Measurements from ENCODE around the gene PER3. TPM values are rescaled to one million over a fixed set of nuclear protein-coding genes. Genes with fewer than 3 reads are reported as not detected.

Gene PER3
- 12.5 TPM for total RNA-seq
- long read RNA-seq, partial matches to known transcripts, result 11 of 18 reads
- long read RNA-seq, other reads (novel, unspliced or antisense), result 7 of 18 reads

DNA sequence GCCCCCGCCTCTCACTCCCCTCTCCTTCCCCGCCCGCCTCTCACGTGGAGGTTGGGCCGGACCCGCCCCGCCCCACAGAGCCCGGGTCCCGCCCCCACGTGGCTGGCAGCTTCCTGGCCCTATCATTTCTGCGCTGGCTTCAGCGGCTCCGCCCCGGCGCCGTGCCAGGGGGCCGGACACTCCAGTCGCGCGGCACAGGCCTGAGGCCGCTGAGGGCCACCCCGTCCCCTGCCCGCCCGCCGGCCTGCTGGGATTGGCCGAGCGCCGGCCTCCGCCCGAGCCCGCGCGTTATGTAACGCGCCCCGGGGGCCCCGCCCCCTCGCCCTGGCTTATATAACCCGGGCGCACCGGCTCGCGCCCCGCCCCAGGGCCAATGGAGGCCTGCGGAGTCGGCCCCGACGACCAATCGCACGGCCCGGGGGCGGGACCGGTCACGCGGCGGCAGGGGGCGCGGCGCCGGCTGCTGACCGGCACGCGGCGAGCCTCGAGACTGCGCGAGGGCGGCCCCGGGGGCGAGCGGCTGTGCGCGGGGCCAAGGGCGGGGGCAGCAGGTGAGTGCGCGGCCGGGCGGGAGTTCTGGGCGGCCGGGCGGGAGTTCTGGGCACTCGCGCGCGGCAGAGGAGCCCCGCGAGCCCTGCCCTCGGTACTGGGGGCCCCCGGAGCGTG is at the start of gene PER3:
Gene PER3, plus strand, starts transcription at position 466 of the 666 bp plus-strand sequence. CDS start 587 bp downstream, outside the sequence.
- peaks cover 52% of the 10 kb centered on the region for H3K4me1 ChIP-seq

GRCh38 chr1:7738044-7738443 is 46.0 kb upstream of the PER3 start:
- intact Hi-C loops (cut with micrococcal nuclease), result no loop called here
- peaks cover 37% of the 10 kb centered on the region for H3K36me3 ChIP-seq
- no peaks in the 10 kb centered on the region for H3K4me1 ChIP-seq
- TF ChIP-seq, protein P1, sequence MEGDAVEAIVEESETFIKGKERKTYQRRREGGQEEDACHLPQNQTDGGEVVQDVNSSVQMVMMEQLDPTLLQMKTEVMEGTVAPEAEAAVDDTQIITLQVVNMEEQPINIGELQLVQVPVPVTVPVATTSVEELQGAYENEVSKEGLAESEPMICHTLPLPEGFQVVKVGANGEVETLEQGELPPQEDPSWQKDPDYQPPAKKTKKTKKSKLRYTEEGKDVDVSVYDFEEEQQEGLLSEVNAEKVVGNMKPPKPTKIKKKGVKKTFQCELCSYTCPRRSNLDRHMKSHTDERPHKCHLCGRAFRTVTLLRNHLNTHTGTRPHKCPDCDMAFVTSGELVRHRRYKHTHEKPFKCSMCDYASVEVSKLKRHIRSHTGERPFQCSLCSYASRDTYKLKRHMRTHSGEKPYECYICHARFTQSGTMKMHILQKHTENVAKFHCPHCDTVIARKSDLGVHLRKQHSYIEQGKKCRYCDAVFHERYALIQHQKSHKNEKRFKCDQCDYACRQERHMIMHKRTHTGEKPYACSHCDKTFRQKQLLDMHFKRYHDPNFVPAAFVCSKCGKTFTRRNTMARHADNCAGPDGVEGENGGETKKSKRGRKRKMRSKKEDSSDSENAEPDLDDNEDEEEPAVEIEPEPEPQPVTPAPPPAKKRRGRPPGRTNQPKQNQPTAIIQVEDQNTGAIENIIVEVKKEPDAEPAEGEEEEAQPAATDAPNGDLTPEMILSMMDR (IDR thresholded peaks at IDR 0.05; ENCODE audit: borderline replicate concordance), result no peak
- no peaks in the 10 kb centered on the region for H3K9me3 ChIP-seq (replicated peaks)
- DNase-seq, result no peak
- H3K4me3 ChIP-seq, result no peak overlapping the region
- no peak overlapping the region for H3K27ac ChIP-seq (replicated peaks)
- H3K27me3 ChIP-seq (ENCODE audit: low read depth), result no peaks in the 10 kb centered on the region

More for the DNA sequence above, at the start of gene PER3:
- Histone ChIP-seq H3K36me3 (peaks cover 55% of the 10 kb centered on the region), H3K27me3 (ENCODE audit: low read depth) (no peaks in the 10 kb centered on the region), H3K27ac (replicated peaks) (peak within 1 kb of the TSS; percentile 94), H3K9me3 (replicated peaks) (no peaks in the 10 kb centered on the region), H3K4me3 (peak within 1 kb of the TSS; percentile 84)
- TF ChIP-seq, protein P1 (IDR thresholded peaks at IDR 0.05; ENCODE audit: borderline replicate concordance), result no peak
- DNase-seq, result peak; percentile 98
- intact Hi-C loops (cut with micrococcal nuclease), result no loop called here

DNA sequence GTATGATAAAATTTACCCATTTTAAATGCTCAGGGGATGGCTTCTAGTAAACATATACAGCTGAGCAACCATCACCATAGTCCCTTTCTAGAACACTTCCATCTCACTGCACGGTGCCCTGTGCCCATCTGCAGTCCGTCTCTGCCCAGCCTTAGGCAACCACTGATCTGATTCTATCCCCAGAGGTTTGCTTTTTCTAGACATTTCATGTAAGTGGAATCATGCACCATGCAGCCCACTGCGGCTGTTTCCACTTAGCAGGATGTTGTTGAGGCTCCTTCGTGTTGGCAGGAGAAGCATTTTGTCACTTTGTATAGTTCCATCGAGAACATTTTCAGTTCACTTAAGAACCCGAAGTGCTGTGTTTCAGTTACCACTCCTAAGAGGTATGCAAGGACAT is 40.7 kb upstream of the PER3 start:
- intact Hi-C loops (cut with micrococcal nuclease), result no loop called here
- no peak overlapping the region for H3K4me3 ChIP-seq
- TF ChIP-seq, protein P1 (IDR thresholded peaks at IDR 0.05; ENCODE audit: borderline replicate concordance), result no peak

DNA sequence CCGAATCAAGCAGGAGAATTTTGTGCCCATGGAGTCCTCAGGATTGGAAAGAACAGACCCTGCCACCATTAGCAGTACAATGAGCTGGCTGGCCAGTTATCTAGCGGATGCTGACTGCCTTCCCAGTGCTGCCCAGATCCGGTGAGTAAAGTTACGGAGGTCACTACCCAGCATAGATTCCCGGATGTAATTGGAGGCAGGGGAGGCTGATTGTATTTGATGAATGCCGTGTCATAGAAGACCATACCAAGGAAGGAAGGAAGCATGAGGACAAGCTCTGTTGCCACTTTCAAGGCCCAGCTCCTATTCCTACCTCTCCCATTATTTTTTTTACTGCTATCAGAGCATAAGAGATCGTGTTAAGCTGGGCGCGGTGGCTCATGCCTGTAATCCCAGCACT is 39.2 kb upstream of the PER3 start:
- Histone ChIP-seq H3K27me3 (ENCODE audit: low read depth) (no peaks in the 10 kb centered on the region), H3K4me1 (no peaks in the 10 kb centered on the region), H3K27ac (replicated peaks) (no peak overlapping the region), H3K4me3 (no peak overlapping the region), H3K36me3 (peaks cover 29% of the 10 kb centered on the region), H3K9me3 (replicated peaks) (no peaks in the 10 kb centered on the region)
- DNase-seq, result no peak
- TF ChIP-seq, protein P1 (IDR thresholded peaks at IDR 0.05; ENCODE audit: borderline replicate concordance), result no peak
- intact Hi-C loops (cut with micrococcal nuclease), result no loop called here

More for the DNA sequence above, 40.7 kb upstream of the PER3 start:
- H3K4me1 ChIP-seq, result no peaks in the 10 kb centered on the region
- no peak overlapping the region for H3K27ac ChIP-seq (replicated peaks)
- no peaks in the 10 kb centered on the region for H3K27me3 ChIP-seq (ENCODE audit: low read depth)
- no peak for DNase-seq
- H3K9me3 ChIP-seq (replicated peaks), result no peaks in the 10 kb centered on the region
- peaks cover 39% of the 10 kb centered on the region for H3K36me3 ChIP-seq

- Histone ChIP-seq H3K36me3 (peaks cover 30% of the 10 kb centered on the region), H3K27ac (replicated peaks) (no peak overlapping the region), H3K4me3 (no peak overlapping the region), H3K9me3 (replicated peaks) (no peaks in the 10 kb centered on the region), H3K4me1 (no peaks in the 10 kb centered on the region), H3K27me3 (ENCODE audit: low read depth) (no peaks in the 10 kb centered on the region)
- intact Hi-C loops (cut with micrococcal nuclease), result no loop called here
- TF ChIP-seq, protein P1 (IDR thresholded peaks at IDR 0.05; ENCODE audit: borderline replicate concordance), result no peak
- no peak for DNase-seq
These were observed 38.3 kb upstream of the PER3 start for GRCh38 chr1:7745783-7746182.
